WTC11 (cell line): Measurements from ENCODE around the gene TTC33. TPM values are rescaled to one million over a fixed set of nuclear protein-coding genes. Genes with fewer than 3 reads are reported as not detected.

Experiments used
- ATAC-seq: fragments of 200-7000 bp; cut with Tn5 transposase; 2 replicates; pipeline ENCODE4 v1.10.0; 2021; ENCODE audit warnings: mild to moderate bottlenecking, moderate library complexity
- CTCF ChIA-PET: fragments of 300-600 bp; sonication (Branson Sonifier 250); formaldehyde crosslinking; loops from one replicate; lab custom pipeline; 2021; ENCODE audit warnings: antibody characterized with exemption; lab: Charles Lee
- POLR2A ChIA-PET: fragments of 350-600 bp; sonication (Branson Sonifier 250); formaldehyde crosslinking; loops from one replicate; lab custom pipeline; 2021; ENCODE audit warnings: antibody characterized with exemption; lab: Charles Lee
- DNase-seq: peaks from one replicate; pipeline ENCODE4 v3.0.0; 2021; ENCODE audit warnings: low spot score
- H3K27ac Mint-ChIP-seq: 2 replicates; pipeline ENCODE4 v1.8.0; 2021; ENCODE audit warnings: mixed read lengths
- H3K27me3 Mint-ChIP-seq: 2 replicates; pipeline ENCODE4 v1.8.0; 2021; ENCODE audit warnings: low read depth, mild to moderate bottlenecking, moderate library complexity, mixed read lengths
- H3K36me3 Mint-ChIP-seq: 2 replicates; pipeline ENCODE4 v1.8.0; 2021; ENCODE audit warnings: mixed read lengths
- H3K4me1 Mint-ChIP-seq: 2 replicates; pipeline ENCODE4 v1.8.0; 2022; ENCODE audit warnings: mixed read lengths
- H3K4me3 Mint-ChIP-seq: 2 replicates; pipeline ENCODE4 v1.8.0; 2021; ENCODE audit warnings: mild to moderate bottlenecking, moderate library complexity, mixed read lengths
- H3K9me3 Mint-ChIP-seq: 2 replicates; pipeline ENCODE4 v1.8.0; 2021; ENCODE audit warnings: mixed read lengths
- ATF2 ChIP-seq: sonication (generic); formaldehyde crosslinking; IDR thresholded peaks from 2 replicates; pipeline ENCODE4 v1.8.1; 2022; ENCODE audit warnings: low read depth, missing genetic modification reagents, borderline replicate concordance
- CDX4 ChIP-seq: fragments of 250-450 bp; sonication (Bioruptor Pico); IDR thresholded peaks from 2 replicates; pipeline ENCODE4 v1.9.0; 2021; ENCODE audit warnings: moderate library complexity, mild to moderate bottlenecking, inconsistent platforms, borderline replicate concordance
- CREM ChIP-seq: sonication (generic); formaldehyde crosslinking; IDR thresholded peaks from 2 replicates; pipeline ENCODE4 v1.8.1; 2022; ENCODE audit warnings: mild to moderate bottlenecking, missing genetic modification reagents, moderate library complexity
- E2F1 ChIP-seq: sonication (generic); formaldehyde crosslinking; IDR thresholded peaks from 2 replicates; pipeline ENCODE4 v1.8.0; 2022; ENCODE audit warnings: mild to moderate bottlenecking, missing genetic modification reagents
- E2F5 ChIP-seq: sonication (generic); formaldehyde crosslinking; IDR thresholded peaks from 2 replicates; pipeline ENCODE4 v1.8.1; 2022; ENCODE audit warnings: mild to moderate bottlenecking, moderate library complexity, missing genetic modification reagents
- EMX1 ChIP-seq: fragments of 250-450 bp; sonication (Bioruptor Pico); IDR thresholded peaks from 2 replicates; pipeline ENCODE4 v1.8.0; 2021; ENCODE audit warnings: mild to moderate bottlenecking
- ERG ChIP-seq: fragments of 250-450 bp; sonication (Bioruptor Pico); IDR thresholded peaks from 2 replicates; pipeline ENCODE4 v1.8.0; 2021; ENCODE audit warnings: mild to moderate bottlenecking
- FOXJ3 ChIP-seq: sonication (generic); formaldehyde crosslinking; IDR thresholded peaks from 2 replicates; pipeline ENCODE4 v1.9.0; 2021; ENCODE audit warnings: missing genetic modification reagents, mild to moderate bottlenecking, borderline replicate concordance
- FOXK1 ChIP-seq: sonication (generic); formaldehyde crosslinking; IDR thresholded peaks from 2 replicates; pipeline ENCODE4 v1.8.0; 2022; ENCODE audit warnings: mild to moderate bottlenecking, moderate library complexity, missing genetic modification reagents
- GABPB1 ChIP-seq: sonication (generic); formaldehyde crosslinking; IDR thresholded peaks from 2 replicates; pipeline ENCODE4 v1.8.1; 2023; ENCODE audit warnings: mild to moderate bottlenecking, missing genetic modification reagents
- GTF2I ChIP-seq: fragments of 250-450 bp; sonication (Bioruptor Pico); conservative IDR thresholded peaks from 2 replicates; pipeline ENCODE4 v1.4.0; 2021; ENCODE audit warnings: mild to moderate bottlenecking
- NFE2L1 ChIP-seq: sonication (generic); formaldehyde crosslinking; IDR thresholded peaks from 2 replicates; pipeline ENCODE4 v1.8.1; 2023; ENCODE audit warnings: missing genetic modification reagents
- NR1H2 ChIP-seq: sonication (generic); formaldehyde crosslinking; IDR thresholded peaks from 2 replicates; pipeline ENCODE4 v1.9.0; 2021; ENCODE audit warnings: mild to moderate bottlenecking, moderate library complexity, missing genetic modification reagents
- OVOL2 ChIP-seq: fragments of 250-450 bp; sonication (Bioruptor Pico); IDR thresholded peaks from 2 replicates; pipeline ENCODE4 v1.9.0; 2021; ENCODE audit warnings: mild to moderate bottlenecking, borderline replicate concordance
- PRRX2 ChIP-seq: fragments of 250-450 bp; sonication (Bioruptor Pico); IDR thresholded peaks from 2 replicates; pipeline ENCODE4 v1.8.0; 2021; ENCODE audit warnings: mild to moderate bottlenecking
- RELA ChIP-seq: sonication (generic); formaldehyde crosslinking; IDR thresholded peaks from 2 replicates; pipeline ENCODE4 v1.8.1; 2022; ENCODE audit warnings: missing genetic modification reagents, mild to moderate bottlenecking, borderline replicate concordance
- TP53 ChIP-seq: sonication (generic); formaldehyde crosslinking; IDR thresholded peaks from 2 replicates; pipeline ENCODE4 v1.8.1; 2023; ENCODE audit warnings: mild to moderate bottlenecking, missing genetic modification reagents
- ZNF121 ChIP-seq: sonication (generic); formaldehyde crosslinking; IDR thresholded peaks from 2 replicates; pipeline ENCODE4 v1.8.0; 2023; ENCODE audit warnings: missing genetic modification reagents
- ZNF219 ChIP-seq: sonication (generic); formaldehyde crosslinking; IDR thresholded peaks from 2 replicates; pipeline ENCODE4 v1.8.0; 2023; ENCODE audit warnings: missing genetic modification reagents, mild to moderate bottlenecking, borderline replicate concordance
- ZNF232 ChIP-seq: sonication (generic); formaldehyde crosslinking; IDR thresholded peaks from 2 replicates; pipeline ENCODE4 v1.8.0; 2022; ENCODE audit warnings: mild to moderate bottlenecking, missing genetic modification reagents
- ZNF281 ChIP-seq: sonication (generic); formaldehyde crosslinking; IDR thresholded peaks from 2 replicates; pipeline ENCODE4 v1.8.0; 2023; ENCODE audit warnings: mild to moderate bottlenecking, missing genetic modification reagents
- ZNF416 ChIP-seq: fragments of 250-450 bp; sonication (Bioruptor Pico); IDR thresholded peaks from 2 replicates; pipeline ENCODE4 v1.9.0; 2021; ENCODE audit warnings: mild to moderate bottlenecking, inconsistent platforms
- total RNA-seq: library from RNA; stranded (reverse); gene quantifications from 3 replicates; pipeline ENCODE4 v1.2.3, GENCODE V29; 2021

Gene TTC33
- total RNA-seq, 1 experiment from 2014 or later: 9.2 TPM

- H3K27me3 Mint-ChIP-seq: no peaks in the 10 kb centered on the region
- POLR2A ChIA-PET: no interaction called here
- no peaks in the 10 kb centered on the region for H3K9me3 Mint-ChIP-seq
- H3K27ac Mint-ChIP-seq: no peak overlapping the region
- no peak overlapping the region for H3K4me3 Mint-ChIP-seq
- ATAC-seq: no peak
- H3K36me3 Mint-ChIP-seq: no peaks in the 10 kb centered on the region
- TF ChIP-seq ZNF232 (CRISPR knock-in tag) (no peak), FOXJ3 (CRISPR knock-in tag) (no peak), CDX4 (CRISPR knock-in tag) (no peak), ZNF219 (CRISPR knock-in tag) (no peak), ZNF121 (CRISPR knock-in tag) (no peak), OVOL2 (no peak), NR1H2 (CRISPR knock-in tag) (no peak), NFE2L1 (no peak)
- CTCF ChIA-PET: no interaction called here
- DNase-seq: no peak
- no peaks in the 10 kb centered on the region for H3K4me1 Mint-ChIP-seq
Measured at GRCh38 chr5:40483316-40483715, 272.4 kb downstream of the TTC33 start.

- ChIA-PET POLR2A (no interaction called here), CTCF (no interaction called here)
- Mint-ChIP-seq H3K36me3 (no peaks in the 10 kb centered on the region), H3K9me3 (no peaks in the 10 kb centered on the region), H3K4me3 (no peak overlapping the region), H3K27ac (no peak overlapping the region), H3K27me3 (no peaks in the 10 kb centered on the region), H3K4me1 (no peaks in the 10 kb centered on the region)
- no peak for DNase-seq
- no peak for TF ChIP-seq ZNF281 (CRISPR knock-in tag)
- no peak for ATAC-seq
Measured at GRCh38 chr5:40481241-40481640, 274.5 kb downstream of the TTC33 start.

- Mint-ChIP-seq H3K27ac (no peak overlapping the region), H3K36me3 (no peaks in the 10 kb centered on the region), H3K4me1 (no peaks in the 10 kb centered on the region), H3K9me3 (no peaks in the 10 kb centered on the region), H3K27me3 (no peaks in the 10 kb centered on the region), H3K4me3 (no peak overlapping the region)
- ChIA-PET POLR2A (no interaction called here), CTCF (no interaction called here)
- DNase-seq: no peak
- ATAC-seq: no peak
- TF ChIP-seq ATF2 (no peak), ZNF281 (CRISPR knock-in tag) (no peak), CREM (CRISPR knock-in tag) (no peak), CDX4 (CRISPR knock-in tag) (no peak), E2F5 (CRISPR knock-in tag) (no peak), ERG (CRISPR knock-in tag) (no peak), RELA (no peak), E2F1 (CRISPR knock-in tag) (no peak), EMX1 (CRISPR knock-in tag) (no peak), ZNF416 (CRISPR knock-in tag) (no peak), GTF2I (CRISPR knock-in tag) (no peak), TP53 (CRISPR knock-in tag) (no peak), PRRX2 (CRISPR knock-in tag) (no peak), FOXK1 (no peak), GABPB1 (CRISPR knock-in tag) (no peak)
Measured at GRCh38 chr5:40480392-40480791, 275.4 kb downstream of the TTC33 start.
